Measurements from ENCODE around the gene PTGR1. TPM values are rescaled to one million over a fixed set of nuclear protein-coding genes. Genes with fewer than 3 reads are reported as not detected.
A peak's percentile ranks its signal among the peaks of the same experiment; 100 is the strongest.
"Not testable (repeated sequence)": the region's sequence is repeated elsewhere in the genome, so short reads cannot be mapped to it uniquely, and the experiment has no call there.

Gene PTGR1
- total RNA-seq, 1 experiment from 2014 or later: not detected

- Histone ChIP-seq H3K27me3 (ENCODE audit: low read length) (no peaks in the 10 kb centered on the region), H3K9me3 (ENCODE audit: low read length) (no peaks in the 10 kb centered on the region), H3K36me3 (ENCODE audit: insufficient read depth, low read length) (peaks cover under 1% of the 10 kb centered on the region; the same call in 1 of the 2 replicates), H3K9ac (ENCODE audit: low read length) (no peak overlapping the region), H3K4me3 (ENCODE audit: low read length) (no peak overlapping the region), H3K4me1 (ENCODE audit: low read length) (peaks cover 10% of the 10 kb centered on the region), H4K20me1 (ENCODE audit: insufficient read depth, low read depth, low read length) (peaks cover 4% of the 10 kb centered on the region; the same call in 1 of the 2 replicates), H2AFZ (ENCODE audit: low read length) (no peak overlapping the region), H3K27ac (ENCODE audit: low read length) (no peak overlapping the region), H3K9me2 (replicated peaks; ENCODE audit: insufficient read depth, low read length) (no peaks in the 10 kb centered on the region), H3K4me2 (ENCODE audit: low read depth, low read length, poor library complexity, severe bottlenecking) (no peak overlapping the region), H3K79me2 (ENCODE audit: low read length) (peaks cover 16% of the 10 kb centered on the region)
- DNase-seq: no peak
Measured at GRCh38 chr9:111627260-111627963, 28.0 kb upstream of the PTGR1 start.

DNA sequence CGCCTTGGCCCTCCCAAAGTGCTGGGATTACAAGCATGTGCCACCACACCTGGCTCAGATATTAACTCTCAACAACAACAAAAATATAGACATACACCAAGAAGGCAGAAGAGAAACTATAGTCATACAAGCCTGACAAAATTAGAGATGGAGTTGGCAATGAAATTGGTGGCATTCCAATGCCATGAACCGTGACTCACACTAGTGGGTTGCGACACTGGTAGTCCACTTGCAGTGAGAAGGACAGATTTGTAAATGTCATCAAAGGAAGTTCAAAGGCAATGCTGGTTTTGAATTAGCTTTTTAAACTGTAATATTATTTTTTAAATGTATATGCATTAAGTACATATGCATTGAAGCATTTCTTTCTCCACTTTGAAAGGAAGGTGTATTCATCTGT, 23.2 kb upstream of the PTGR1 start:
- H3K4me2 ChIP-seq (ENCODE audit: low read depth, low read length, poor library complexity, severe bottlenecking): no peak overlapping the region
- no peak overlapping the region for H3K27ac ChIP-seq (ENCODE audit: low read length)
- H3K79me2 ChIP-seq (ENCODE audit: low read length): no peaks in the 10 kb centered on the region
- no peak overlapping the region for H3K4me3 ChIP-seq (ENCODE audit: low read length)
- DNase-seq: no peak
- H3K36me3 ChIP-seq (ENCODE audit: insufficient read depth, low read length): no peaks in the 10 kb centered on the region
- no peak overlapping the region for H2AFZ ChIP-seq (ENCODE audit: low read length)
- no peak overlapping the region for H3K9ac ChIP-seq (ENCODE audit: low read length)
- H3K9me2 ChIP-seq (replicated peaks; ENCODE audit: insufficient read depth, low read length): no peaks in the 10 kb centered on the region
- H4K20me1 ChIP-seq (ENCODE audit: insufficient read depth, low read depth, low read length): no peaks in the 10 kb centered on the region
- no peaks in the 10 kb centered on the region for H3K27me3 ChIP-seq (ENCODE audit: low read length)
- H3K9me3 ChIP-seq (ENCODE audit: low read length): no peaks in the 10 kb centered on the region
- no peaks in the 10 kb centered on the region for H3K4me1 ChIP-seq (ENCODE audit: low read length)

- Histone ChIP-seq H3K9ac (ENCODE audit: low read length) (no peak overlapping the region), H3K27me3 (ENCODE audit: low read length) (no peaks in the 10 kb centered on the region), H3K4me3 (ENCODE audit: low read length) (no peak overlapping the region), H2AFZ (ENCODE audit: low read length) (no peak overlapping the region), H4K20me1 (ENCODE audit: insufficient read depth, low read depth, low read length) (no peaks in the 10 kb centered on the region), H3K4me1 (ENCODE audit: low read length) (no peaks in the 10 kb centered on the region), H3K79me2 (ENCODE audit: low read length) (no peaks in the 10 kb centered on the region), H3K27ac (ENCODE audit: low read length) (no peak overlapping the region), H3K36me3 (ENCODE audit: insufficient read depth, low read length) (no peaks in the 10 kb centered on the region), H3K9me3 (ENCODE audit: low read length) (no peaks in the 10 kb centered on the region), H3K9me2 (replicated peaks; ENCODE audit: insufficient read depth, low read length) (no peaks in the 10 kb centered on the region), H3K4me2 (ENCODE audit: low read depth, low read length, poor library complexity, severe bottlenecking) (no peak overlapping the region)
- DNase-seq: peak; percentile 74
Measured at GRCh38 chr9:111621895-111622480, 22.5 kb upstream of the PTGR1 start.

DNA sequence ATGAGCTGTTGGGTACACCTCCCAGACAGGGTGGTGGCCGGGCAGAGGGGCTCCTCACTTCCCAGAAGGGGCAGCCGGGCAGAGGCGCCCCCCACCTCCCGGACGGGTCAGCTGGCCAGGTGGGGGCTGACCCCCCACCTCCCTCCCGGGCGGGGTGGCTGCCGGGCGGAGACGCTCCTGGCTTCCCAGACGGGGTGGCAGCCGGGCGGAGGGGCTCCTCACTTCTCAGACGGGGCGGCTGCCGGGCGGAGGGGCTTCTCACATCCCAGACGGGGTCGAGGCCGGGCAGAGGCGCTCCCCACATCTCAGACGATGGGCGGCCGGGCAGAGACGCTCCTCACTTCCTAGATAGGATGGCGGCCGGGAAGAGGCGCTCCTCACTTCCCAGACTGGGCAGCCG, 17.9 kb upstream of the PTGR1 start:
- not testable (repeated sequence) for DNase-seq; H3K36me3 ChIP-seq (ENCODE audit: insufficient read depth, low read length); H3K9me3 ChIP-seq (ENCODE audit: low read length); H3K9me2 ChIP-seq (replicated peaks; ENCODE audit: insufficient read depth, low read length); H3K9ac ChIP-seq (ENCODE audit: low read length); H4K20me1 ChIP-seq (ENCODE audit: insufficient read depth, low read depth, low read length); H3K27me3 ChIP-seq (ENCODE audit: low read length); H3K27ac ChIP-seq (ENCODE audit: low read length); H3K4me2 ChIP-seq (ENCODE audit: low read depth, low read length, poor library complexity, severe bottlenecking); H3K4me3 ChIP-seq (ENCODE audit: low read length); H3K4me1 ChIP-seq (ENCODE audit: low read length); H3K79me2 ChIP-seq (ENCODE audit: low read length); H2AFZ ChIP-seq (ENCODE audit: low read length)

DNA sequence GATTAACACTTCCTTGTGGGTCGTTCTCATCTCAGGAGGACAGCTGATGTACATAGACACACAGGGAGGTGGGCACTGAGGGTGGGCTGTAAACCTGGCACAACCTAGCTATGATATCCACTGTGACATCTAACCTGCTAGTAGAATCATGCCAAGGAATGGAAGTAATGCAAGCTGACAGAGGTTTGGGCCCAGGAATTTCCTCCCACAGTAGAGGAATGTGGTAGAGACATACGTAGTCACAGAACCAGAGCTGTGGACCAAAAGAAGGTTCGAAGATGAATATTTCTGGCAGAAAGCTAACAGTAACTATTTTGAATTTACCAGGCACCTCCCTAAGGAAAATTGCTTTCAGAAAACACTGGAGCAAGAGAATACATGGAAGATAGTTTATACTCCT, 16.5 kb upstream of the PTGR1 start:
- Histone ChIP-seq H3K4me3 (ENCODE audit: low read length) (no peak overlapping the region), H3K4me2 (ENCODE audit: low read depth, low read length, poor library complexity, severe bottlenecking) (no peak overlapping the region), H3K9me3 (ENCODE audit: low read length) (no peaks in the 10 kb centered on the region), H3K27ac (ENCODE audit: low read length) (no peak overlapping the region), H3K79me2 (ENCODE audit: low read length) (no peaks in the 10 kb centered on the region), H3K9me2 (replicated peaks; ENCODE audit: insufficient read depth, low read length) (no peaks in the 10 kb centered on the region), H3K4me1 (ENCODE audit: low read length) (no peaks in the 10 kb centered on the region), H3K9ac (ENCODE audit: low read length) (no peak overlapping the region), H4K20me1 (ENCODE audit: insufficient read depth, low read depth, low read length) (no peaks in the 10 kb centered on the region), H3K27me3 (ENCODE audit: low read length) (no peaks in the 10 kb centered on the region), H3K36me3 (ENCODE audit: insufficient read depth, low read length) (no peaks in the 10 kb centered on the region), H2AFZ (ENCODE audit: low read length) (no peak overlapping the region)
- no peak for DNase-seq

DNA sequence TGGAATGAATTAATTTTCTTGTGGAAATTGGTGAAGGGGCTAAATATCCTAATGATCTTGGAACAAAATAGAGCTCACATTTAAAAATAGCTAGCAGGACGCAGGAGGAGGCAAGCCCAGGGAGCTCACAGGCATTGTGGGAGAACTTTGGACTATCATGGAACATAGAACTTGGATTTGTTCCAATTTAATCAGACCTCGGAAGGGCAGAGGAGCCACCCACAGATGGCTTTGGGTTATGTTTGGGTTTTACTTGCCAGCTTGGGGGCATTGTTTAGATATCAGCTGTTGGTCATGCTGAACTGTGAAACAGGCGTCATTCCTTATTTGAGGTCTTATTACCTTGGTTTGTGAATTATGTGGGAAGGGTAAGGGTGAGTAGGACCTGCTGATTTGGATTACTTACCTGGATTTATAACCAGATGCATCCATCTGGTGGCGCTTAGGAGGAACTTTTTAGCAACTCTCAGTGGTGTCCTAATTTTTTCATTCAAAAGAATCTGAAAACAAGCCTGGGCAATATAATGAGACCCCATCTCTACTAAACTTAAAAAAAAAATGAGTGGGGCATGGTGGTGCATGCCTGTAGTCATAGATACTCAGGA, 14.1 kb upstream of the PTGR1 start:
- Histone ChIP-seq H3K27me3 (ENCODE audit: low read length) (no peaks in the 10 kb centered on the region), H3K27ac (ENCODE audit: low read length) (no peak overlapping the region), H3K9ac (ENCODE audit: low read length) (no peak overlapping the region), H3K4me1 (ENCODE audit: low read length) (no peaks in the 10 kb centered on the region), H3K4me3 (ENCODE audit: low read length) (no peak overlapping the region), H3K79me2 (ENCODE audit: low read length) (no peaks in the 10 kb centered on the region), H3K4me2 (ENCODE audit: low read depth, low read length, poor library complexity, severe bottlenecking) (no peak overlapping the region), H2AFZ (ENCODE audit: low read length) (no peak overlapping the region), H3K9me2 (replicated peaks; ENCODE audit: insufficient read depth, low read length) (no peaks in the 10 kb centered on the region), H4K20me1 (ENCODE audit: insufficient read depth, low read depth, low read length) (no peaks in the 10 kb centered on the region), H3K36me3 (ENCODE audit: insufficient read depth, low read length) (no peaks in the 10 kb centered on the region), H3K9me3 (ENCODE audit: low read length) (no peaks in the 10 kb centered on the region)
- DNase-seq: no peak

- no peaks in the 10 kb centered on the region for H3K9me2 ChIP-seq (replicated peaks; ENCODE audit: insufficient read depth, low read length)
- H4K20me1 ChIP-seq (ENCODE audit: insufficient read depth, low read depth, low read length): no peaks in the 10 kb centered on the region
- H3K9ac ChIP-seq (ENCODE audit: low read length): no peak overlapping the region
- H3K27ac ChIP-seq (ENCODE audit: low read length): no peak overlapping the region
- no peak overlapping the region for H3K4me3 ChIP-seq (ENCODE audit: low read length)
- H3K4me1 ChIP-seq (ENCODE audit: low read length): no peaks in the 10 kb centered on the region
- H3K27me3 ChIP-seq (ENCODE audit: low read length): no peaks in the 10 kb centered on the region
- H3K36me3 ChIP-seq (ENCODE audit: insufficient read depth, low read length): no peaks in the 10 kb centered on the region
- H3K4me2 ChIP-seq (ENCODE audit: low read depth, low read length, poor library complexity, severe bottlenecking): no peak overlapping the region
- DNase-seq: no peak
- H3K79me2 ChIP-seq (ENCODE audit: low read length): no peaks in the 10 kb centered on the region
- H3K9me3 ChIP-seq (ENCODE audit: low read length): no peaks in the 10 kb centered on the region
- H2AFZ ChIP-seq (ENCODE audit: low read length): no peak overlapping the region
Measured at GRCh38 chr9:111610845-111611244, 11.4 kb upstream of the PTGR1 start.

GRCh38 chr9:111610149-111610548, 10.7 kb upstream of the PTGR1 start:
- Histone ChIP-seq H3K36me3 (ENCODE audit: insufficient read depth, low read length) (no peaks in the 10 kb centered on the region), H3K9ac (ENCODE audit: low read length) (no peak overlapping the region), H3K79me2 (ENCODE audit: low read length) (no peaks in the 10 kb centered on the region), H3K27me3 (ENCODE audit: low read length) (no peaks in the 10 kb centered on the region), H3K4me3 (ENCODE audit: low read length) (no peak overlapping the region), H4K20me1 (ENCODE audit: insufficient read depth, low read depth, low read length) (no peaks in the 10 kb centered on the region), H3K27ac (ENCODE audit: low read length) (no peak overlapping the region), H2AFZ (ENCODE audit: low read length) (no peak overlapping the region), H3K4me2 (ENCODE audit: low read depth, low read length, poor library complexity, severe bottlenecking) (no peak overlapping the region), H3K4me1 (ENCODE audit: low read length) (no peaks in the 10 kb centered on the region), H3K9me3 (ENCODE audit: low read length) (no peaks in the 10 kb centered on the region), H3K9me2 (replicated peaks; ENCODE audit: insufficient read depth, low read length) (no peaks in the 10 kb centered on the region)
- DNase-seq: no peak

All from Karpas-422 (cell line).